Brain microvascular endothelial cell (primary cell): ENCODE results near the gene C1orf226.
A peak's percentile ranks its signal among the peaks of the same experiment; 100 is the strongest.

ENCODE experiments used
- DNase-seq: peaks from one replicate; pipeline ENCODE4 v3.0.0-alpha.2; 2020
- H3K27ac ChIP-seq: fragments of 250-450 bp; sonication (Bioruptor Pico); 2 replicates; pipeline ENCODE4 v1.5.1; 2020; ENCODE audit warnings: mild to moderate bottlenecking, moderate library complexity
- H3K27me3 ChIP-seq: fragments of 250-450 bp; sonication (Bioruptor Pico); replicated peaks from 2 replicates; pipeline ENCODE4 v1.5.1; 2020; ENCODE audit warnings: mild to moderate bottlenecking
- H3K36me3 ChIP-seq: fragments of 250-450 bp; sonication (Bioruptor Pico); replicated peaks from 2 replicates; pipeline ENCODE4 v1.5.1; 2020; ENCODE audit warnings: mild to moderate bottlenecking
- H3K4me3 ChIP-seq: 2 replicates; pipeline ENCODE4 v1.5.1; 2011; ENCODE audit warnings: low read depth, mild to moderate bottlenecking, control low read depth, low read length, moderate library complexity
- CTCF ChIP-seq: IDR thresholded peaks from 2 replicates; pipeline ENCODE4 v1.5.1; 2011; ENCODE audit warnings: low read depth, mild to moderate bottlenecking, moderate library complexity, low read length, control low read depth, inconsistent platforms; ENCODE audit errors: missing control alignments
- in situ Hi-C: cut with HindIII; loops from 2 replicates; pipeline ENCODE4 v1.10.0; 2017; ENCODE audit warnings: low sequenced_read_pairs, low pct_ligation_motif_present

The C1orf226 gene

GRCh38 chr1:162397943-162398560, 16.5 kb downstream of the C1orf226 start:
- no peak for DNase-seq
- no peak for TF ChIP-seq CTCF
- in situ Hi-C loops, result no loop called here
- Histone ChIP-seq H3K27ac (no peak overlapping the region), H3K4me3 (no peak overlapping the region), H3K36me3 (no peaks in the 10 kb centered on the region), H3K27me3 (no peaks in the 10 kb centered on the region)

GRCh38 chr1:162398999-162399580, 17.6 kb downstream of the C1orf226 start:
- H3K4me3 ChIP-seq, result no peak overlapping the region
- in situ Hi-C loops, result no loop called here
- H3K36me3 ChIP-seq, result no peaks in the 10 kb centered on the region

GRCh38 chr1:162400790-162401355, 19.3 kb downstream of the C1orf226 start:
- H3K27me3 ChIP-seq, result no peaks in the 10 kb centered on the region
- in situ Hi-C loops, result no loop called here
- no peak overlapping the region for H3K4me3 ChIP-seq
- no peak overlapping the region for H3K27ac ChIP-seq
- no peak for TF ChIP-seq CTCF
- DNase-seq, result no peak
- H3K36me3 ChIP-seq, result no peaks in the 10 kb centered on the region

More at GRCh38 chr1:162398999-162399580, 17.6 kb downstream of the C1orf226 start:
- Histone ChIP-seq H3K27me3 (no peaks in the 10 kb centered on the region), H3K27ac (no peak overlapping the region)
- no peak for TF ChIP-seq CTCF
- no peak for DNase-seq

- DNase-seq, result peak; percentile 66
- Histone ChIP-seq H3K36me3 (no peaks in the 10 kb centered on the region), H3K27ac (peak overlapping the region; percentile 68), H3K4me3 (no peak overlapping the region), H3K27me3 (no peaks in the 10 kb centered on the region)
- in situ Hi-C loops, result no loop called here
- no peak for TF ChIP-seq CTCF
Observed at GRCh38 chr1:162404550-162405160, 23.1 kb downstream of the C1orf226 start.

- Histone ChIP-seq H3K4me3 (no peak overlapping the region), H3K36me3 (no peaks in the 10 kb centered on the region), H3K27ac (peak overlapping the region; percentile 68), H3K27me3 (no peaks in the 10 kb centered on the region)
- DNase-seq, result no peak
- TF ChIP-seq CTCF, result no peak
- in situ Hi-C loops, result no loop called here
Observed at GRCh38 chr1:162405800-162406199, 24.3 kb downstream of the C1orf226 start.
